ENCODE results near the gene FYCO1. TPM values are rescaled to one million over a fixed set of nuclear protein-coding genes. Genes with fewer than 3 reads are reported as not detected.

Gene FYCO1
- total and polyA plus RNA-seq, 7 donors, result 14.0 to 129 (median 68.3) TPM

GRCh38 chr3:45890405-45890804, 105.2 kb downstream of the FYCO1 start:
- no peak overlapping the region for H3K27ac ChIP-seq
- 50 to 62% (median 57%) methylated on average over 3 of the region's 3 CpGs for WGBS, 3 donors
- DNase-seq (no peak), ATAC-seq (no peak)
- H3K4me3 ChIP-seq, result no peak overlapping the region
- no peaks in the 10 kb centered on the region for H3K36me3 ChIP-seq (ENCODE audit: insufficient read depth in 1 of 2, low read depth in 1 of 2)
- no peaks in the 10 kb centered on the region for H3K4me1 ChIP-seq
- intact Hi-C loops (cut with DNase I), result no loop called here
- no peaks in the 10 kb centered on the region for H3K9me3 ChIP-seq
- TF ChIP-seq, protein P1, sequence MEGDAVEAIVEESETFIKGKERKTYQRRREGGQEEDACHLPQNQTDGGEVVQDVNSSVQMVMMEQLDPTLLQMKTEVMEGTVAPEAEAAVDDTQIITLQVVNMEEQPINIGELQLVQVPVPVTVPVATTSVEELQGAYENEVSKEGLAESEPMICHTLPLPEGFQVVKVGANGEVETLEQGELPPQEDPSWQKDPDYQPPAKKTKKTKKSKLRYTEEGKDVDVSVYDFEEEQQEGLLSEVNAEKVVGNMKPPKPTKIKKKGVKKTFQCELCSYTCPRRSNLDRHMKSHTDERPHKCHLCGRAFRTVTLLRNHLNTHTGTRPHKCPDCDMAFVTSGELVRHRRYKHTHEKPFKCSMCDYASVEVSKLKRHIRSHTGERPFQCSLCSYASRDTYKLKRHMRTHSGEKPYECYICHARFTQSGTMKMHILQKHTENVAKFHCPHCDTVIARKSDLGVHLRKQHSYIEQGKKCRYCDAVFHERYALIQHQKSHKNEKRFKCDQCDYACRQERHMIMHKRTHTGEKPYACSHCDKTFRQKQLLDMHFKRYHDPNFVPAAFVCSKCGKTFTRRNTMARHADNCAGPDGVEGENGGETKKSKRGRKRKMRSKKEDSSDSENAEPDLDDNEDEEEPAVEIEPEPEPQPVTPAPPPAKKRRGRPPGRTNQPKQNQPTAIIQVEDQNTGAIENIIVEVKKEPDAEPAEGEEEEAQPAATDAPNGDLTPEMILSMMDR (IDR thresholded peaks at IDR 0.05), result no peak
- H3K27me3 ChIP-seq (ENCODE audit: insufficient read depth in 3 of 3, low read length in 2 of 3), result no peaks in the 10 kb centered on the region

- ATAC-seq (no peak), DNase-seq (no peak)
- Histone ChIP-seq H3K4me1 (no peaks in the 10 kb centered on the region), H3K27ac (no peak overlapping the region), H3K27me3 (ENCODE audit: insufficient read depth in 3 of 3, low read length in 2 of 3) (no peaks in the 10 kb centered on the region), H3K36me3 (ENCODE audit: insufficient read depth in 1 of 2, low read depth in 1 of 2) (no peaks in the 10 kb centered on the region), H3K9me3 (no peaks in the 10 kb centered on the region), H3K4me3 (no peak overlapping the region)
- TF ChIP-seq, protein P1 (IDR thresholded peaks at IDR 0.05), result no peak
- WGBS, 3 donors, result 69 to 80% (median 74%) methylated on average over 4 of the region's 4 CpGs
- intact Hi-C loops (cut with DNase I), result no loop called here
These were observed 106.3 kb downstream of the FYCO1 start for GRCh38 chr3:45889337-45889736.

DNA sequence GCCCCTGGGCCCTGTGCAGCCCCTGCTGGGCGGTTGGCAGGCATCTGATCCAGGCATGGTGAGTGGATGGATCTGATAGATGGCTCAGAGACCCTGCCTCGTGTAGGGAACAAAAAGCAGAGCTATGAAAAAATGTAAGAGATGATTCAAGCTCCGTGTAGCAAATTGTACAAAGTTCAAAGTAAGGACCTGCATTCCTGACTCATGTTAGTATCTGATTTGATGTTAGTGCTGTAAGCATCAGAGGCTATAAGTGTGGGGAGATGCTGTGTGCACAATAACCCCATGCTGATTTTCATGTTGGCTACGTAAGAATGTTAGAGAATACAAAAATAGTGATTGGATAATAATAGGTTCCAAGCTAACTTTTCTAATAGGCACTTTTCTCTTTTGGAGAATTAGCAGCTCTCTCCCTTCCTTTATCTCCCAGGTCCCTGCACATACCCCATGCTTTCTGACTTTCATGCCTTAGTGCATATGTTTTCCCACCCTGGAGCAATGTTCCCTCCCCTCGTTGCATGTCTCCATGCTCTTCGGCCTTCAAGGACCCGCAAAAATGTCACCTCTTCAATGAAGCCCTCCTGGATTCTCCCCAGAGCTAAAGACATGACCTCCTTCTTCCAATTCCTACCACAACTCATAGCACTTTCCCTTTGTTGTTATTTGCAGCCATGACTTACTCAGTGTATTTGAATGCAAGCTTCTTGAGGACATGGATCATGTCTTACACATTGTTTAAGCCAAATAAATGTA, 107.7 kb downstream of the FYCO1 start:
- DNase-seq, result no peak
- Histone ChIP-seq H3K9me3 (no peaks in the 10 kb centered on the region), H3K27me3 (ENCODE audit: insufficient read depth in 3 of 3, low read length in 2 of 3) (no peaks in the 10 kb centered on the region), H3K4me3 (no peak overlapping the region), H3K36me3 (ENCODE audit: insufficient read depth in 1 of 2, low read depth in 1 of 2) (no peaks in the 10 kb centered on the region), H3K4me1 (no peaks in the 10 kb centered on the region), H3K27ac (no peak overlapping the region)
- intact Hi-C loops (cut with DNase I), result no loop called here
- ATAC-seq, result no peak
- WGBS, 3 donors, result 72 to 79% (median 73%) methylated on average over 7 of the region's 7 CpGs
- TF ChIP-seq, protein P1 (IDR thresholded peaks at IDR 0.05), result no peak

- DNase-seq (no peak), ATAC-seq (no peak)
- 82 to 89% (median 83%) methylated on average over 4 of the region's 4 CpGs for WGBS, 3 donors
- intact Hi-C loops (cut with DNase I), result no loop called here
- Histone ChIP-seq H3K9me3 (no peaks in the 10 kb centered on the region), H3K4me3 (no peak overlapping the region), H3K27me3 (ENCODE audit: insufficient read depth in 3 of 3, low read length in 2 of 3) (no peaks in the 10 kb centered on the region), H3K36me3 (ENCODE audit: insufficient read depth in 1 of 2, low read depth in 1 of 2) (no peaks in the 10 kb centered on the region), H3K4me1 (no peaks in the 10 kb centered on the region), H3K27ac (no peak overlapping the region)
- TF ChIP-seq, protein P1 (IDR thresholded peaks at IDR 0.05), result no peak
These were observed 108.3 kb downstream of the FYCO1 start for GRCh38 chr3:45887285-45887684.

Data from psoas muscle (tissue), 8 donors.